Epidermal melanocyte (primary cell): ENCODE data around the gene NFIX.

Experiments
- DNase-seq: peaks from one replicate; pipeline ENCODE4 v3.0.0; 2011; ENCODE audit warnings: low spot score; ENCODE audit not compliant: insufficient read length

NFIX gene

DNA sequence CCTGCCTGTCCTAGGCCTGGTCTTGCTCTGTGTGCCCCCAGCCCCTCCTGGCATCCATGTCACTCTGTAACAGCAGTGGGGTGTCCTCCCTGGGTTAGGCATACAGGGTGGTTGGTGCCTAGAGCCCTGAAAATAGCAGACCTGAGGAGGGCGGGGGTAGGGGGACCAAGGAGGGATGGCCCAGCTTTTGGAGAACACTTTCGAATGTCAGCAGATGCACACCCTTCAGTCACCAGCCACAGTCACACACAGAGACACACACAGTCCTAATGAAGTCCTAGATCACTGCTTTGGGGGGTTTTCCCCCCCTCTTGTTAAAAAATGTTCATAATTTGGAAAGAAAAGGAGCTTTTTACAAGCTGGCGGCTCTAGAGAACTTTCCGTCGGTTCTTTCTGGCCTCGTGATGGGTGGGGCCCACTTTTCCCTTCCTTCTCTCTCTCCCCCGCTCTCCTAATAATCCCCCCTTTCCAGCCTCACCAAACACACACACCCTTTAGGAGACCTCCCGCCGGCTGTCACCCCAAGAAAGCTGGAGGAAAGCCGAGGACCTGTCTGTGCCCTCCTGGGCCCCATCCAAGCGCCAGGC lies 59.4 kb downstream of the NFIX start:
- peak; percentile 31 for DNase-seq

DNA sequence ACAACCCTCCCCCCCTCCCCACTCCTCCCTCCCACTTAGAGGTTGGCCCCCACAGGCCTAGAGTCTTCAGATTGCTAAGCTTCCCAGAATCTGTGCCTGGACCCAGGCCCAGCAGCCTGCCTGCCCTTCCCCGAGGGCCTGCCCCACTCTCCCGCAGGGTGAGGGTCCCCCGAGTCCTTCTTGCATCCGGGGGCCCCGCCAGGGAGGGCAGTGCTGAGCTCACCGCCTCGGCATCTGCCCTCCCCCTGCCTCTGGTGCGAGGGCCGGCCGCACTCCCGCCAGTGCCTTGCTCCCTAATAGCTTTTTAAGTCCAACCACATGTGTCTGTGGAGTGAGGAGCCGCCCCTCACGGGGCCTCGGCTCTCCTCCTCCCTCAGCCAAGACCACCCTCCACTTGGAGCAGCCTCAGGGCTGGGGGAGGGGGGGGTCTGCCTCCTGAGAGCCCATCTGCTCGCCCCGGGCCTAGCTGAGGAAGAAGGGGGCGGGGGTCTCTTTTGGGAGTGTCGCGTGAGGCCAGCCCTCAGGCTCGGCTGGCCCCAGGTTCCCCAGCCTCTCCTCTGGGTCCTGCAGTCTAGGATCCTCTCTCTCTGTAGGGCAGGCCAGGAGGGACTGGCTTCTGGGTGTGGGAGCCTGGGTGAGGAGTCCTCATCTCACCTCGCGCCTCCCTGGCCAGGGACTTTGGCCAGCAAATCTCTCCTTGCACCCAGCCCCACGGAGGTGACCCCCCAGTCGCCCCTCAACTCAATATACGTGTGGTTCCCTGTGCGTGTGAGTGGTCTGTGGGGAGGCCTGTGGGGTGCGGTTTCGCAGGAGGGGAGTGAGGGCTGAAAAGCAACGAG lies 60.2 kb downstream of the NFIX start:
- peak; percentile 57 for DNase-seq

DNA sequence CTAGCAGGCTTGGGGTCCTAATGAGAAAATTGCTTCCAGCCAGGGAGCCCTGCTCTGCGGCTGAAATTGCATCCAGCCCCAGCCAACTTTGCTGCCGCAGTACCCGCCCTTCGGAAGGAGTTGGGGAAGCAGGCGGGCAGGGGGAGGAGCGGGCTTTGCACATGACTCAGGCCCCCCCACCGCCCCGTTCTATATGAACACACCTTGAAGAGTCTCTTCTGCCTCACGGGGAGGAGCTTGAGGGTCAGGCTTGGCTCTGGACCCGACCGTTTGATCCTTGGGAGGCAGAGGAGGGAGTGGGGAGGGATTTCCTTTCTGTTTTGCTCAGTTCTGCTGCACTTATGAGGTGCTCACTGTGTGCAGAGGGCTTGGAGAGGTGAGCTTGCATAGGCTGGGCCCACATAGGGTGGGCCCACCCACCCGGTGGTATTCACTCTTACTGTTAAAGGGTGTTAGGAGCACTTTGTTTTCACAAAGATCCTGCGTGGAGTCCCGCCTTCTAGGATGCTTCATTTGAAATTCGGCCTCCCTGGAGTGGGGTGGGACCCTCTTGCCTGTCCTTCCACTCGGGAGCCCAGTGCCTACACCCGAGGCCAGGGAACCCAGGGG lies 60.9 kb downstream of the NFIX start:
- DNase-seq = no peak

DNA sequence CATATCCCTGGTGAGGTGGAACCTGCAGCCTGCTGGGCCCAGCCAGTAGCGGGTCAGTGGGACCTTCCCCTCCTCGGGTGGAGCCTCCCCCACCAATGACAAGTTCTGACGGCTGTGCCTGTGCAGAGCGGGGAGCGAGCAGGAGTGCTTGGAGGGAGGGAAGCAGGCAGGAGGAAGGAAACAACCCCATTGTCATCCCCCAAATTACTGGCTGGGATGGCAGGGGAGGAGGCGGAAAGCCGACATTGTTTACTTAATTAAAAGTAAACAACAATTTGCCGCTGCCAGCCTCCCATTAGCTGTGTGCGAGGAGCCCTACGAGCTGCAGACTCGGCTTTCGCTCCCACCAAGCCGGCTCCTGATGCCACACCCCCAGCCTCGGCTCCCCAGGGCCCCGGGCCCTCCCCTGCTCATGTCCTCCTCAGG lies 61.9 kb downstream of the NFIX start:
- DNase-seq = no peak

DNA sequence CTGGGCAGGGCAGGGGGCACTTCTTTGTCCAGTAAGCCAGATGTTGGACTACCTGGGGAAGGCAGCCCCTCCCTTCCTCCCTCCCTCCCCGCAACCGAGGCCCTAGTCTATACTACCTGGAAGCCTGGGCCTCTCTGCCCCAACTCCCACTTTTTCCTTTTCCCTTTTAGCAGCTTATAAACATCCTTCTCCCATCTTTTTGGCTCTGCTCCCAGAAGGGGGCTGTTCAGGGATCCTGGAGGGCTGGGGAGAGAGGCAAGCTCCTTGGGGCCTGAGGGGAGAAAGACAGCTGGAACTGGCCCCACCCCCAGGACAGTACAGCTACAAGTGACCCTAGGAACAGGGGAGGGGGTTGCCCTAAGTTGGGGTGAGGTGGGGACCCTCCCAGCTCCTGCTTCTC lies 62.5 kb downstream of the NFIX start:
- no peak for DNase-seq

DNA sequence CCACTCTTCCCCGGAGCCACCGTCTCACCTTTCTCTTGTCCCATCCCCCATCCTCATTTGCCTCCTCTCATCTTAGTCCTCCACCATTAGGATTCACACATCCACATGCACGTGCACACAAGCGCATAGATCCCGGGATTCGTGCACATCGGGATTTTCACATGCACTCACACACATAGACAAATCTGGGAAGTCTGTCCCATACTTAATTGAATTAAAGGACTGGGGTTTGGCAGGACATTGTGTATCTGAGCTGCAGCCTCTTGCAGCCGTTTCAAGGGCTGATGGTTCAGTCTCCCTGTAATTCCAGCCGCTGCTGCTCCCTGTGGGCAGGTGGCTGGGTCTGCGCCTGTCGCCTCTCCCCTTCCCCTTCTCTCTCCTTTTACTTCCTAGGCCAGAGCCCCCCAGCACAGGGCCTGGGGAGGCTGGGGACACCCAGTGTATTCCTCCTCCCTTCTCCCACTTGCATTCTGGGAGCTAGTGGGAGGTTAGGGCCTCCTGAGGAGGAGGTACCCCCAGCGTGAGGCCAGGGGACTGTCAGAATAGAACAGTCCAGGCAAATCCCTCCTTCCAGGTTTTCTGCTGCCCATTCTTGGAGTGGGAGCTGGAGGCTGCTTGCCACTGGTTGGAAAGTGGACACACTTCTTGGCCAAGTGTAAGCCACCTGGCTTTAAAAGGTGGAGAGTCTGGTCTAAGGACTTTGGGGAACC lies 63.8 kb downstream of the NFIX start:
- no peak for DNase-seq

DNA sequence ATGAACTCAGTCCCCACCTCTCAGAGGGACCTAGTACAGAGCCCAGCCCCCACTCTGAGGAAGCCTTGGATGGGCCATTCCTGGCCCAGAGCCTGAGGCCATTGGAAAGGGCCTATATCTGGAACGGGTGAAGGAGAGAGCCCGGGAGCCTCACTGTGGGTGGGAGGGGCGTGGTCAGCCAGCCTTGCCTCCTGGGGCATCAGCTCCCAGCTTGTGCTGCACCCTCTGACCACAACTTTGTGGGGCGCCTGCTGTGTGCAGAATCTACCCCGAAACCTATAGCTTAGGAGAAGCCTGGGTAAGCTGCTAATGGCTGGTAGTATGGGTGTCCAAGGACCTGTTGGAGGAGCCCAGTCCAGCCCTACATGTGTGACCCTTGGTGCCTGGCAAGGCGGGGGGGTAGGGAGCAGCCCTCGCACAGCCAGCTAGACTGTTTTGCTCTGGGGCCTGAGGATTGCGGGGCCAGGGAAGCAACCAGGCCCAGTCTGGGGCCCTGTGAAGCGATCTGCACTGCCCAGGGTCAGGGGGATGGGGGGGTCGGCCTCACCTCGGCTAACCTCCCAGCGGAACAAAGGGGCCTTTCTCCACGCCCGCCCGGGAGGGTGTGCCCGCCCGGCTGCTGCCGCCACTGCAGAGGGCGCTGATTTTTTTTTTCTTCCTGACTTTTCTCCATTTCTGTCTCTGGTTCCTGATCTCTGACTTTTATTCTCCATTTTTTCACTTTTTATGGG lies 65.1 kb downstream of the NFIX start:
- DNase-seq = peak; percentile 79

DNA sequence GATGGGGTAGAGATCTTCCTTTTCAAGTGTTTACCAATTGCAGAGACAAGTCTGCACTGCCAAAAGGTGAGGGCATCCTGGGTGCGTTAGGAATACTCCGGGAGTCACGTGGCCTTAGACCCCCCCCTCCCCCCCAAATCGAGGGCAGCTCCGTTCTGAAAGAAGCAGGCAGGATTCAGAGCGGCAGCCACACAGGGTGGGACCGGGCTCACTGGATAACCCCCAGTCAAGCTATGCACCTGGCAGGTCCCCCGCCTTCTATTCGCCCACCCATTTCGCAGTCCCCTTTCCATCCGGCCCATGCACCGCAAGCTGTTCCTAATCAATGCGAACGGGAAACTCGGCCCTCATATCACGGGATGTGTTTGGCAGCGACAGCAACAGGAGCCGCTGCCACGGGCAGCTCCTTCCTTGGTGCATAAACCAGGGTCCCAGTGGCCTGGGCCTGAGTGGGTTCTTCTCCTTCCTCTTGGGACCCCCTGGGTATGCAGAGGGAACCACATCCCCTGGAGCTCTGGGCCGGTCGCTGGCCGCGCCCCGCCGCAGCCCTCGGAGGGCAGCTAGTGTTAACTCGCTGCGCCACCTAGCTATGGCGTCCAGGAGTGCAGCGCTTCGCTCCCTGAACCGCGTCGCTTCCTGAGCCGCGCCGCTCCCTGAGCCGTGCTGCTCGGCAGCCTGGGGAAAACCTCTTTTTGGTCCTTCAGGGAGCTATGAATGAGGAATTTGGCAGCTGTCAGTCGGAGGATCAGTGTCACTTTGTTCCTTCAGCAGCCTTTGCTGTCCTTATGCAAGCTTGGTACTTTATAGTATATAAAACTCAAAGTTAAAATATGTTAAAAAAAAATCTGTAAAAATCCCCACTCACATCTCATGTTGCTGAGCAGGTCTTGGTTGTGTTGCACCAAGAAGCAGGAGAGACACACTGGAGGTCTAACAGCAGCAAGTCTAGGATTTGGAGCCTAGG lies 66.0 kb downstream of the NFIX start:
- DNase-seq = peak; percentile 84

DNA sequence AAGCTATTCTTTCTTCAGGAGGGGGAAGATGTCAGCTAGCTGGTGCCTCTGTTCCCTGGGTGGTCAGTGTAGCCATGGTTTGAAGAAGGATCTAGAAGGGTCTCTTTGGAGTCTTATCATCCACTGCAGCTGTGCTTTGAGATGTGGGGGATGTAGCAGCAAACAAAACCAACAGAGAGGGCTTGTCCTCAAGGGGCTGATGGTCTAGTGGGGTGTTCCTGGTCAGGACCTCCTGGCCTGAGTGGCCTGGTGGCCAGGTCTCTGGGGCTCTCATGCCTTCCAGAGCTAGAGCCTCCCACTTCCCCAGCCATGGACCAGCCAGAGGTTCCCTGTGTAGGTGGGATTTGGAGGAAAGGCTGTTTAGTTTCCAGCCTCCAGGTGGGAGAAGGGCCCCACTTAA lies 67.0 kb downstream of the NFIX start:
- DNase-seq = no peak

DNA sequence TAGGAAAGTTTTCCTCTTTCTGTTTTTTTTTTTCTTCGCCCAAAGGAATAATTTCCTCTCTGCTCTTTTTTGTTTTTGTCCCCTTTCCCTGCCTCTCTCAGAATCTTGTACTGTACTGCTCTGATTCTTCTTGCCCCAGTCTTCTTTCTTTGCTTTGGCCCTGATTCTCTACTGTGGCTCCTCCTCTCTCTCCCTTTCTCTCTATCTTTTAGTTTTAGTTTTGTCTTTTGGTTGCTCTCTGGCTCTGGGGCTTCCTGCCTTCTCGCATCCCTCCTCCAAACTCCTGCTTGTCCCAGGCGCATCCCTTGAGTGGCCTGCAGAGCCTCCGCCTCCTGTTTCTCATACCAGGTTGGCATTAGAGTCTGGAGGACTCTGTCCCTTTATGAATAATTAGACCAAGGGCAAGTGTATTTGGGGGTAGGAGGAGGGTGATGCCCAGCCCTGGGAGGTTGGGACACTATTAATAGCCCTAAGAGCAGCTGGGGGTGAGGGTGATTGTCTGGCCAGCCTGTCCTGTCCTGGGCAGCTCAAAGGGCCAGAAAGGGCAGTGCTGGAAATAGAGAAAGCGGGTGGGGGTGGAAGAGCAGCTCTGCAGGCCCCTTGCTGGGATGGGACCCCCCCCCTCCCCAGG lies 68.3 kb downstream of the NFIX start:
- DNase-seq = no peak

DNA sequence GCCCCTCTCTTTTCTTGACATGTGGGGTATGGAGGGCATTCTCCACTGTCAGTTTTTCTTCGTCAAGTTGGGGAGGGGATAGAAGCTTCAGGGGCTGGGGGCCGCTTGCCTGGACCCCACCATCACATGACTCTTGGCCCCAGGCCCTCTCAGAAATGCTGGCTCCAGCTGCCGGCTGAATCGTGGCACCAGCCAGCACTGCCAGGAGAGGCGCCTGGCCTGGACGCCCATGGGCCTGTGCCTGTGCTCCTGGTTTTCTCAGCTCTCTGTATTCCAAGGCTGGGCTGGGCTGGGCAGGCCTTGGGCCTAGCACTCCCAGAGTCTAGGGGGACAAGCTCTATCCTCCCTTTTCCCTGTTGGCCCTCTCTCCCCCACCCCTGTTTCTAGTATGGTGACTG lies 68.8 kb downstream of the NFIX start:
- no peak for DNase-seq

DNA sequence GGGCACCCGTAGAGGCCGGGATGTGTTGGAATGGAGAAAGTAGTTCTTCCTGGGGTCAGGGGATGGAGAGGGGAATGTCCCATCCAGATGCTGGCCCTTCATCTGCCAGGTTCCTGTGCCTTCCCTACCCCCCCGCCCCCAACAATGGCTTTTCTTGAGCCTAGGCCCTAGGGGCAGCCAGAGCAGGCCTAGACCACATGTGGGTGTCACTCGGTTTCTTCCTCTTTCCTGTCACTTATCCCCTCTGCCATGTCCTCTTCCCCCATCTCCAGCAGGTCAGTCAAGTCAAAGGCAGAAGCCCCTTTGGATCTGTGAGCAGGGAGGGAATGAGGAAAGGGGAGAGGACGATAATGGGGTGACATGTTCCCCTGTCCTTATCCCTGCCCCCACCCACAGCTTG lies 71.0 kb downstream of the NFIX start:
- DNase-seq = no peak

DNA sequence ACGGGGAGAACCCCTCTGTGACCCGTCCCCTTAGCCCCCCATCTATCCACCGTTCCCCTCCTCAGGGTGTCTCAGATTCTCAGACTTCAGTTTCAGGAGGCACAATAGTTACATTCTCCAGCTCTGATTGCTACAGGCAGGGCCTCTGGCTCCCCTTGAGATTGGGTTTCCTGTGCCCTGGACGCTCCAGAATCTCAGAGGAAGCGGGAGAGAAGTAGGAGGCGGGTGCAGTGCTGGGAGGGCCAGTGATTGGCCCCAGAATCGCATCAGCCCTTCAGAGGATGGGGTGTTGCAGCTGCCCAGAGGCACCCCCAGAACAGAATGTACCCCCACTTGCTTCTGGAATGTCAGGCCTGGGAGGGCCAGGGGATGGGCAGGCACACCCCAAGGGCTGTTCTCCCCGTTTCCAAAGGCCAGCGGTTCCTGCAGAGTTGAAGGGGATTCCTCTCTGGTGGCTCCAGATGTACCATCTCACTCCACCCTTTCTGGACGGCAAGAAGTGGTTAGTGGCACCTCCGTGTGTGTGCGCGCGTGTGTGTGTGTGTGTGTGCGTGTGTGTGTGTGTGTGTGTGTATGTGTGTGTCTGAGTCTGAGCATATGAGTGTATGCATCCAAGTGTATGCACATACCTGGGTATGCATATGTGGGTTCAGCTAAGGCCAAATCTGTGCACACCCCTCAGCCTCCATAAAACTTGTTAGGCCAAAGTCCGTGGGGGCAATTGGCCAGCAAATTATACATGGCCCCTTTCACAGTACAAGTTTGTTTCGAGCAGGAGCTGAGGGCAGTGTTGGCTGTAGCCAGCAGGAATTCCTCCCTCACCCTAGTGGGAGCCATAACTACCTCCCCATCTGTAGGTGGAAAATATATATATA lies 71.9 kb downstream of the NFIX start:
- DNase-seq = no peak

DNA sequence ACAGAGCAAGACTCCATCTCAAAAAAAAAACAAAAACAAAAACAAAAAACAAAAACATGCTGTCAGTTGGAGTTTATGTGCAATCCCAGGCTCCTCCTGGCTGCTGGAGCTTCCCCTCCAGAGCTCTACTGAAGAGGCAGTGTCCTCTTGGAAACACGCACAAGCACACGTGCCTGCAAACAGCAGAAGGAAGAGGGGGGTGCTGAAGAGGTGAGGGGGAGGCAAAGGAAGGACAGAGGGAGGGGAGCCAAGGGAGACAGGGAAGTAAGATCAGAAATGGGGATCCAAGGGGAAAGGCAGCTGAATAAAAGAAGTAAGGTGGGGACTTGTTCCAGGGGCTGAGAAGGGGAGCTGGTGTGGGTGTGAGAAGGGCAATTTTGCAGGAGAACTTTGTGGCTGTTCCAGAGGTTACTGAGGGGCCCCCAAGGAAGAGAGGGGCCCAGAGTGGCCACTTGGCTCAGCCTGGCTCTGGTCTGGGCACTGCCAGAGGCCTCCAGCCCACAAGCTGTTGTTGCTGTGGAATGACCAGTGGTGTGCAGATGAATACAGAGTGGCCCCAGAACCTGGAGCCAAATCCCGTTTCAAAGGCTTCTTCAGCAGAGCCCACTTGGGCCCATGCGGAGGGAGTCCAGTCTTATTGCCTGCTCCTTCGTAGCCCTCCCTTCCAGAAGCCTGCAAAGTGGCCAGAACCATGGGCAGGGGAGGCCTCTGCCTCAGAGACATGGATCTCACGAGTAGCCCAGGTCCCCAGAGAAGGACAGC lies 73.0 kb downstream of the NFIX start:
- DNase-seq = no peak

DNA sequence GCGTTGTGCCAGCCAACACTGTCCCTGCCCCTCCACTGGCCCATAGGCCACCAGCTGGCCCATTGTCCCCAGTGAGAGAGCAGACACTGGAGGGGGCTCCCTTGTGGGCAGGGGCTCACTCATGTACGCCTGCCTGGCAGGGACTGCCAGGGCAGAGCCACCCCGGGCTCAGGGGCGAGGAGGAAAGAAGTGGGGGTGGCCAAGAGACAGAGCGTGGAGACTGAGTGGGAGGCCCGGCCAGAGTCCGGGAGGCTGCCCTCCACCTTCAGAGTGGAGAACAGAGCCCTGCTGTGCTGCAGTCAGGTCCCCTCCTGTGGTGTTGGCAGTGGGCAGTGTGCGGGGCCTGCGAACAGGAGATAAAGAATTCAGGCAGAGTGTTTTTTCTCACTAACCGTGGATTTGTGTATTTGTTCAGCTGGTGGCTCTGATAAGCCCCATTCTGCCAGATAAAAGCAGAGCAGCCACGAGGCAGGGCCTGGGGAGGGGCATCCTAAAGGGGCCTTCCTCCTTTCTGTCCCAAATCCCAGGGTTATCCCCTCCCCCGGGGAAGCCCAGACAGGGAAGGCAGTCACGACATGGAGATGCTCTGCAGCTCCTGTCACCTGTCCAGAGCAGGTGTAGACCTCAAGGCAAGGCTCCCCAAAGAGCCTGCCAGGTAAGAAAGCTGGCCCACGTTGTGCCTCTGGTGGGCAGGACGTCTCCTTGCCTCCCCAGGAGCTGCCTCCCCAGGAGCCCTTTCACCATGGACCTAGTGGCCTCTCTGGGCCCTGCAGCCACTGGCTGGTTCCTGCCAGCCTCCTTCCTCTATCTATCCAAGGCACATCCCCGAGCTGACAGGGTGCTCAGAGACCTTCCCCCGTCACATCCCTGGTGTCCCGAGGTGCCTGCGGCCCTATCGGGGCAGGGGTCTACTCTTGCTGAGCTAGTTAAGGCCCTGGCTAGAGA lies 74.4 kb downstream of the NFIX start:
- DNase-seq = no peak

DNA sequence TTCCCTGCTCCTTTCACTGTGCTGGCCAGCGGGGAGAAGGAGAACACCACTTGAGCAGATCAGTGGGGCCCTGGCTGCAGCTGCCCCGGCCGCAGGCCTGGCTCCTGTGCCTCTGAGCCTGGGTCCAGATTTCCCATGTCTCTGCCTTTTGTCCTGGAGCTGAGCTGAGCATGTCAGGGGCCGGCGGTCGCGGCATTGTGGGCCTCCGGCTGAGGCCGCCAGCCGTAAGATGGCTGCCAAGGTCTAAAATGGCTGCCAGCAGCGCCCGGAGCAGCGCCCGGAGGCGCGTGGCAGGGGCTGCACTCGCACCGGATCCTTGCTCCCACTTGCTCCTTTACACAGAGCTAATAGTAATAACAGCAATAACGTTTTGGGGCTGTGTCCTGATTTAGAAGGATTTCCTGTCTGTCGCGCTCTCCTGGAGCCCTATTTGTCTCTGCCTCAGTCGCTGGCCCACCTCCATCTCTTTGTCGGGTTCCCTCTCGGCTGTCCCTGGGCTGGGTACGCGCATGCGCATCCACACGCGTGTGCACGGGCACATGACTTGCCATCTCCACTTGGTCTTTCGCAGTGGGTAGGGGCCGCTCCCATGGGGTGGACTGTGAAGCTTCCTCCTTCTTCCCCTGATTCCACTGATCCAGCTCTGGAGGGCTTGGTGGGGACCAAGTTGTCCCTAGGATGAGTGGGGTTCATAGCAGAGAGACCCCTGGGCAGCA lies 75.3 kb downstream of the NFIX start:
- no peak for DNase-seq
